A673 (cell line): Measurements from ENCODE around the gene GPR3. TPM values are rescaled to one million over a fixed set of nuclear protein-coding genes. Genes with fewer than 3 reads are reported as not detected.

Experiments used
- BruUV-seq: library from RNA; stranded (reverse); fragments of 400-500 nt; replicated peaks from 2 replicates; lab custom pipeline; 2021; lab: Mats Ljungman, UMichigan
- CTCF ChIA-PET: fragments of 300-600 bp; sonication (Branson Sonifier 250); formaldehyde crosslinking; loops from one replicate; lab custom pipeline; 2022; ENCODE audit warnings: antibody characterized with exemption; lab: Charles Lee
- POLR2A ChIA-PET: fragments of 300-600 bp; sonication (Branson Sonifier 250); formaldehyde crosslinking; loops from one replicate; lab custom pipeline; 2022; ENCODE audit warnings: antibody characterized with exemption; ENCODE audit not compliant: low non-redundant PET; lab: Charles Lee
- DNase-seq: peaks from one replicate; pipeline ENCODE4 v3.0.0-alpha.2; 2015; ENCODE audit warnings: low spot score
- H3K27ac ChIP-seq: fragments of 200-600 bp; sonication (generic); 2 replicates; pipeline ENCODE4 v1.5.1; 2016; ENCODE audit warnings: mixed run types, low read depth, mild to moderate bottlenecking, mixed read lengths, antibody characterized with exemption, low read length; ENCODE audit not compliant: poor library complexity, severe bottlenecking
- H3K27me3 ChIP-seq: fragments of 200-600 bp; sonication (generic); replicated peaks from 2 replicates; pipeline ENCODE4 v1.6.1; 2017; ENCODE audit warnings: mixed run types, low read depth, mild to moderate bottlenecking, mixed read lengths, antibody characterized with exemption, low read length; ENCODE audit not compliant: insufficient read depth, poor library complexity
- H3K36me3 ChIP-seq: fragments of 200-600 bp; sonication (generic); 2 replicates; pipeline ENCODE4 v1.6.1; 2016; ENCODE audit warnings: mixed run types, mild to moderate bottlenecking, mixed read lengths, antibody characterized with exemption, low read length; ENCODE audit not compliant: insufficient read depth, poor library complexity, severe bottlenecking
- H3K4me1 ChIP-seq: fragments of 200-600 bp; sonication (generic); 2 replicates; pipeline ENCODE4 v1.6.1; 2017; ENCODE audit warnings: mixed run types, mild to moderate bottlenecking, mixed read lengths, antibody characterized with exemption, low read length; ENCODE audit not compliant: insufficient read depth, poor library complexity, severe bottlenecking
- H3K4me3 ChIP-seq: fragments of 200-600 bp; sonication (generic); 2 replicates; pipeline ENCODE4 v1.5.1; 2016; ENCODE audit warnings: low read depth, mixed run types, mild to moderate bottlenecking, mixed read lengths, low read length; ENCODE audit not compliant: poor library complexity, severe bottlenecking
- H3K9me3 ChIP-seq: fragments of 200-600 bp; sonication (generic); 2 replicates; pipeline ENCODE4 v1.6.1; 2016; ENCODE audit warnings: mixed run types, low read depth, mild to moderate bottlenecking, mixed read lengths, antibody characterized with exemption, low read length; ENCODE audit not compliant: poor library complexity, severe bottlenecking
- CTCF ChIP-seq: fragments of 300-800, 200-600 bp; sonication (generic); conservative IDR thresholded peaks from 2 replicates; pipeline ENCODE4 v1.5.1; 2017; ENCODE audit warnings: low read depth, mild to moderate bottlenecking, antibody characterized with exemption, low read length, moderate library complexity, mixed read lengths
- EZH2 ChIP-seq: fragments of 200-600 bp; sonication (generic); IDR thresholded peaks from 2 replicates; pipeline ENCODE4 v1.6.1; 2017; ENCODE audit warnings: borderline replicate concordance, low read depth, mild to moderate bottlenecking, mixed read lengths, antibody characterized with exemption, low read length; ENCODE audit not compliant: poor library complexity, severe bottlenecking
- intact Hi-C: fragments of 100-400 bp; cut with micrococcal nuclease; formaldehyde crosslinking; loops from one replicate; pipeline ENCODE4 v1.10.0; 2022; ENCODE audit not compliant: unreplicated experiment
- total RNA-seq: library from RNA; stranded (reverse); gene quantifications from 2 replicates; pipeline ENCODE4 v1.2.3, GENCODE V29; 2021

The GPR3 gene
- total RNA-seq, 1 experiment from 2014 or later, result 4.9 TPM

- no peak for TF ChIP-seq EZH2
- no peak for TF ChIP-seq CTCF
- no peaks in the 10 kb centered on the region for H3K9me3 ChIP-seq
- no peak overlapping the region for H3K27ac ChIP-seq
- BruUV-seq, result no TSS peak
- no peak overlapping the region for H3K4me3 ChIP-seq
- peaks cover 11% of the 10 kb centered on the region for H3K4me1 ChIP-seq
- no peaks in the 10 kb centered on the region for H3K27me3 ChIP-seq
- H3K36me3 ChIP-seq, result no peaks in the 10 kb centered on the region
- ChIA-PET CTCF (no interaction called here), POLR2A (no interaction called here)
- intact Hi-C loops, result no loop called here
- DNase-seq, result no peak
Observed at GRCh38 chr1:27444632-27445031, 52.2 kb downstream of the GPR3 start.

Other genes starting within 250 kb of the GPR3 start
- gene SLC9A1, start 237.5 kb upstream of the GPR3 start, total RNA-seq, result 27.0 and 30.2 TPM in 2 replicates
- 20.9 and 25.8 TPM in 2 replicates for gene WDTC1, start 158.0 kb upstream of the GPR3 start, total RNA-seq
- gene TMEM222, start 70.5 kb upstream of the GPR3 start, total RNA-seq, result 48.5 and 55.5 TPM in 2 replicates
- 2.1 and 3.6 TPM in 2 replicates for gene SYTL1, start 50.6 kb upstream of the GPR3 start, total RNA-seq
- 2.4 and 2.9 TPM in 2 replicates for gene MAP3K6, start 25.7 kb upstream of the GPR3 start, total RNA-seq
- gene FCN3, start 17.8 kb upstream of the GPR3 start, total RNA-seq, result not detected in 2 replicates
- gene CD164L2, start 9.3 kb upstream of the GPR3 start, total RNA-seq, result not detected in 2 replicates
- 131 and 133 TPM in 2 replicates for gene WASF2, start 97.5 kb downstream of the GPR3 start, total RNA-seq
- 33.2 and 34.2 TPM in 2 replicates for gene AHDC1, start 211.5 kb downstream of the GPR3 start, total RNA-seq
- gene FGR, start 242.6 kb downstream of the GPR3 start, total RNA-seq, result not detected in 2 replicates